ENCODE results near the gene SCG3. TPM values are rescaled to one million over a fixed set of nuclear protein-coding genes. Genes with fewer than 3 reads are reported as not detected.

SCG3 gene
- polyA plus RNA-seq, 1 of the 3 experiments (the other 2 are of a cell fraction): 0.16 TPM

- POLR2A ChIA-PET: no interaction called here
- no peaks in the 10 kb centered on the region for H3K27me3 ChIP-seq (ENCODE audit: insufficient read depth)
- no peaks in the 10 kb centered on the region for H3K9me3 ChIP-seq
- H3K79me2 ChIP-seq (ENCODE audit: insufficient read depth): no peaks in the 10 kb centered on the region
- no peaks in the 10 kb centered on the region for H3K4me1 ChIP-seq (ENCODE audit: control insufficient read depth in 1 of 2, insufficient read depth in 2 of 2, low read depth in 1 of 2, low read length in 1 of 2)
- no peaks in the 10 kb centered on the region for H3K36me3 ChIP-seq (replicated peaks in 1 of 2; ENCODE audit: control insufficient read depth in 1 of 2, insufficient read depth in 2 of 2, low read length in 1 of 2)
- H3K9ac ChIP-seq: no peak overlapping the region
- CTCF ChIA-PET: interaction anchor here (1.1 to 11.8 kb wide), 4 partner anchors 9 to 132 kb away, joined by 3 to 313 read pairs (median 13); no protein-coding TSS in a partner anchor
- no peak overlapping the region for H3K4me3 ChIP-seq (ENCODE audit: low read depth in 2 of 2, low read length in 1 of 2)
- no peak overlapping the region for H3K4me2 ChIP-seq
- no peak overlapping the region for H3K27ac ChIP-seq (ENCODE audit: low read depth in 2 of 2, low read length in 1 of 2)
- DNase-seq: no peak
- no peaks in the 10 kb centered on the region for H3K9me2 ChIP-seq
- WGBS (ENCODE audit: low lambda C conversion rate): 57% methylated on average over 4 of the region's 4 CpGs
- no peak for TF ChIP-seq RCOR1 (IDR thresholded peaks at IDR 0.05; ENCODE audit: low read length)
- TF ChIP-seq MXI1 (IDR thresholded peaks at IDR 0.05; ENCODE audit: low read depth, low read length): no peak
- no peak for TF ChIP-seq USF2 (IDR thresholded peaks at IDR 0.05; ENCODE audit: borderline replicate concordance, low read depth, low read length)
- TF ChIP-seq, protein P1, sequence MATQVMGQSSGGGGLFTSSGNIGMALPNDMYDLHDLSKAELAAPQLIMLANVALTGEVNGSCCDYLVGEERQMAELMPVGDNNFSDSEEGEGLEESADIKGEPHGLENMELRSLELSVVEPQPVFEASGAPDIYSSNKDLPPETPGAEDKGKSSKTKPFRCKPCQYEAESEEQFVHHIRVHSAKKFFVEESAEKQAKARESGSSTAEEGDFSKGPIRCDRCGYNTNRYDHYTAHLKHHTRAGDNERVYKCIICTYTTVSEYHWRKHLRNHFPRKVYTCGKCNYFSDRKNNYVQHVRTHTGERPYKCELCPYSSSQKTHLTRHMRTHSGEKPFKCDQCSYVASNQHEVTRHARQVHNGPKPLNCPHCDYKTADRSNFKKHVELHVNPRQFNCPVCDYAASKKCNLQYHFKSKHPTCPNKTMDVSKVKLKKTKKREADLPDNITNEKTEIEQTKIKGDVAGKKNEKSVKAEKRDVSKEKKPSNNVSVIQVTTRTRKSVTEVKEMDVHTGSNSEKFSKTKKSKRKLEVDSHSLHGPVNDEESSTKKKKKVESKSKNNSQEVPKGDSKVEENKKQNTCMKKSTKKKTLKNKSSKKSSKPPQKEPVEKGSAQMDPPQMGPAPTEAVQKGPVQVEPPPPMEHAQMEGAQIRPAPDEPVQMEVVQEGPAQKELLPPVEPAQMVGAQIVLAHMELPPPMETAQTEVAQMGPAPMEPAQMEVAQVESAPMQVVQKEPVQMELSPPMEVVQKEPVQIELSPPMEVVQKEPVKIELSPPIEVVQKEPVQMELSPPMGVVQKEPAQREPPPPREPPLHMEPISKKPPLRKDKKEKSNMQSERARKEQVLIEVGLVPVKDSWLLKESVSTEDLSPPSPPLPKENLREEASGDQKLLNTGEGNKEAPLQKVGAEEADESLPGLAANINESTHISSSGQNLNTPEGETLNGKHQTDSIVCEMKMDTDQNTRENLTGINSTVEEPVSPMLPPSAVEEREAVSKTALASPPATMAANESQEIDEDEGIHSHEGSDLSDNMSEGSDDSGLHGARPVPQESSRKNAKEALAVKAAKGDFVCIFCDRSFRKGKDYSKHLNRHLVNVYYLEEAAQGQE (IDR thresholded peaks at IDR 0.05; ENCODE audit: low read depth, low read length): no peak
- no peak for TF ChIP-seq SIN3A (IDR thresholded peaks at IDR 0.05; ENCODE audit: borderline replicate concordance, low read depth, low read length)
- TF ChIP-seq EZH2phosphoT487 (IDR thresholded peaks at IDR 0.05; ENCODE audit: borderline replicate concordance, low read depth): no peak
- TF ChIP-seq TEAD4 (IDR thresholded peaks at IDR 0.05; ENCODE audit: borderline replicate concordance, insufficient read depth): no peak
- no peak for TF ChIP-seq RAD21 (IDR thresholded peaks at IDR 0.05; ENCODE audit: low read length)
- TF ChIP-seq NRF1 (IDR thresholded peaks at IDR 0.05; ENCODE audit: low read depth, low read length): no peak
- TF ChIP-seq NFIC (IDR thresholded peaks at IDR 0.05; ENCODE audit: borderline replicate concordance): no peak
- 0 out of 2 replicates have a peak overlapping the region, but pooled peaks have one; percentile 37 for H2AFZ ChIP-seq (ENCODE audit: low read depth)
- H3F3A ChIP-seq (replicated peaks; ENCODE audit: insufficient read depth): no peaks in the 10 kb centered on the region
- no peaks in the 10 kb centered on the region for H4K20me1 ChIP-seq (ENCODE audit: insufficient read depth)
Observed at GRCh38 chr15:51641490-51642130, 39.7 kb upstream of the SCG3 start.

DNA sequence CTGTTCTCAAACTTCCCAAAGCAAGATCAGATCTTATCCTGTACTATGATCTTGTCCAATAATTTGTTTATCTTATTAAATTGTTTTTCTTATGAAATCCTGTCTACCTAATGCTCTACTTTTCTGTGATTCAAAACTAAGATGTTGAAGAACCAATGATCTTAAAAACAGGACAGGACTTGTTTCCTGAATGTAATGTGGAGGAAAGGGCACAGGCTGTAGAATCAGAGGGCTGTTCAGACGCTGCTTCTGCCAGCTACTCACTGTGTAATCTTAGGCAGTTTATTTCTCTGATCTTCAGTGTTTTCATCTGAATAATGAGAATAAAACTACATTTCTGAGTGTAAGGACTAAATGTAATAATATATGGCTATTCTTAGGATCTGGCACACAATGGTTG is 38.6 kb upstream of the SCG3 start:
- POLR2A ChIA-PET: no interaction called here
- TF ChIP-seq SIN3A (IDR thresholded peaks at IDR 0.05; ENCODE audit: borderline replicate concordance, low read depth, low read length) (no peak), MAX (IDR thresholded peaks at IDR 0.05; ENCODE audit: low read depth) (no peak), FOSL2 (IDR thresholded peaks at IDR 0.05; ENCODE audit: borderline replicate concordance, low read depth) (no peak), USF2 (IDR thresholded peaks at IDR 0.05; ENCODE audit: borderline replicate concordance, low read depth, low read length) (no peak), EP300 (IDR thresholded peaks at IDR 0.05; ENCODE audit: borderline replicate concordance in 1 of 2, low read depth in 1 of 2, low read length in 1 of 2) (no peak), MXI1 (IDR thresholded peaks at IDR 0.05; ENCODE audit: low read depth, low read length) (no peak), RCOR1 (IDR thresholded peaks at IDR 0.05; ENCODE audit: low read length) (no peak), ELF1 (IDR thresholded peaks at IDR 0.05) (no peak), RFX5 (IDR thresholded peaks at IDR 0.05; ENCODE audit: low read length) (no peak), TCF12 (IDR thresholded peaks at IDR 0.05) (no peak), CHD2 (IDR thresholded peaks at IDR 0.05; ENCODE audit: low read length, partially characterized antibody) (no peak), TAF1 (IDR thresholded peaks at IDR 0.05; ENCODE audit: borderline replicate concordance, low read depth, low read length) (no peak), POLR2AphosphoS5 (IDR thresholded peaks at IDR 0.05; ENCODE audit: low read depth, low read length) (no peak), FOXJ3 (CRISPR knock-in tag; IDR thresholded peaks at IDR 0.05) (no peak), GABPA (IDR thresholded peaks at IDR 0.05; ENCODE audit: low read depth) (no peak)

More for the DNA sequence above, 38.6 kb upstream of the SCG3 start:
- H3K9me3 ChIP-seq: no peaks in the 10 kb centered on the region
- H3K36me3 ChIP-seq (replicated peaks in 1 of 2; ENCODE audit: control insufficient read depth in 1 of 2, insufficient read depth in 2 of 2, low read length in 1 of 2): no peaks in the 10 kb centered on the region
- no peak overlapping the region for H3K27ac ChIP-seq (ENCODE audit: low read depth in 2 of 2, low read length in 1 of 2)
- H2AFZ ChIP-seq (ENCODE audit: low read depth): no peak overlapping the region
- no peak for DNase-seq
- no peaks in the 10 kb centered on the region for H3K27me3 ChIP-seq (ENCODE audit: insufficient read depth)
- no peak overlapping the region for H3K4me3 ChIP-seq (ENCODE audit: low read depth in 2 of 2, low read length in 1 of 2)
- 50% methylated on average over 1 of the region's 1 CpG for WGBS (ENCODE audit: low lambda C conversion rate)
- no peaks in the 10 kb centered on the region for H3K9me2 ChIP-seq
- H3K79me2 ChIP-seq (ENCODE audit: insufficient read depth): no peaks in the 10 kb centered on the region
- H4K20me1 ChIP-seq (ENCODE audit: insufficient read depth): no peaks in the 10 kb centered on the region
- H3K4me1 ChIP-seq (ENCODE audit: control insufficient read depth in 1 of 2, insufficient read depth in 2 of 2, low read depth in 1 of 2, low read length in 1 of 2): peaks cover 0 to 2% of the 10 kb centered on the region in 2 experiments; a peak in 2 of 4 replicates
- no peak overlapping the region for H3K4me2 ChIP-seq
- CTCF ChIA-PET: interaction anchor here (11.8 kb wide), 1 partner anchor 131 kb away, joined by 313 read pairs; no protein-coding TSS in a partner anchor
- H3F3A ChIP-seq (replicated peaks; ENCODE audit: insufficient read depth): no peaks in the 10 kb centered on the region
- no peak overlapping the region for H3K9ac ChIP-seq
